ENCODE results near the gene SIRT5.

The SIRT5 gene

GRCh38 chr6:13574571-13575376 is at the start of gene SIRT5:
SIRT5 (plus strand) TSS chr6:13574601; CDS start chr6:13584111, 9,510 bp downstream.
- DNase-seq = peak; percentile 78 to 87

- no peak for DNase-seq
Observed at GRCh38 chr6:13524801-13525508, 49.4 kb upstream of the SIRT5 start.

- no peak for DNase-seq
Observed at GRCh38 chr6:13526357-13526726, 48.1 kb upstream of the SIRT5 start.

GRCh38 chr6:13526727-13527670 is 47.4 kb upstream of the SIRT5 start:
- peak; percentile 97 for DNase-seq

- DNase-seq = peak; percentile 15 to 24
Observed at GRCh38 chr6:13527671-13528056, 46.7 kb upstream of the SIRT5 start.

GRCh38 chr6:13528232-13528631 is 46.2 kb upstream of the SIRT5 start:
- DNase-seq = no peak

- no peak for DNase-seq
Observed at GRCh38 chr6:13528777-13529343, 45.5 kb upstream of the SIRT5 start.

GRCh38 chr6:13531956-13532355 is 42.4 kb upstream of the SIRT5 start:
- DNase-seq = no peak

- no peak for DNase-seq
Observed at GRCh38 chr6:13534536-13534935, 39.9 kb upstream of the SIRT5 start.

GRCh38 chr6:13535306-13535705 is 39.1 kb upstream of the SIRT5 start:
- no peak for DNase-seq

- DNase-seq = no peak
Observed at GRCh38 chr6:13536796-13537526, 37.4 kb upstream of the SIRT5 start.

GRCh38 chr6:13537527-13537897 is 36.9 kb upstream of the SIRT5 start:
- no peak for DNase-seq

GRCh38 chr6:13538084-13538483 is 36.3 kb upstream of the SIRT5 start:
- DNase-seq = peak; percentile 65 to 71

GRCh38 chr6:13538600-13538999 is 35.8 kb upstream of the SIRT5 start:
- no peak for DNase-seq

GRCh38 chr6:13539572-13539971 is 34.8 kb upstream of the SIRT5 start:
- no peak for DNase-seq

GRCh38 chr6:13541496-13541895 is 32.9 kb upstream of the SIRT5 start:
- DNase-seq = no peak

- no peak for DNase-seq
Observed at GRCh38 chr6:13544454-13545186, 29.8 kb upstream of the SIRT5 start.

GRCh38 chr6:13545885-13546284 is 28.5 kb upstream of the SIRT5 start:
- DNase-seq = no peak

GRCh38 chr6:13548500-13549210 is 25.7 kb upstream of the SIRT5 start:
- DNase-seq = no peak

GRCh38 chr6:13550656-13551055 is 23.7 kb upstream of the SIRT5 start:
- DNase-seq = peak; percentile 26 to 29

GRCh38 chr6:13553646-13554045 is 20.8 kb upstream of the SIRT5 start:
- DNase-seq = no peak
